HL-60 (cell line): ENCODE data around the gene DIAPH3.
"Not testable (repeated sequence)": the region's sequence is repeated elsewhere in the genome, so short reads cannot be mapped to it uniquely, and the experiment has no call there.

Source experiments
- DNase-seq, 2 experiments: peaks; one replicate each; pipeline ENCODE4 v3.0.0-alpha.2; 2010 to 2020; ENCODE audit warnings: low read depth in 1 of 2, low spot score in 1 of 2
- H3K27ac ChIP-seq: fragments of 250-450 bp; sonication (Bioruptor Pico); replicated peaks from 2 replicates; pipeline ENCODE4 v1.5.1; 2020; ENCODE audit warnings: mild to moderate bottlenecking, moderate library complexity
- H3K27me3 ChIP-seq: fragments of 250-450 bp; sonication (Bioruptor Pico); 2 replicates; pipeline ENCODE4 v1.5.1; 2021; ENCODE audit warnings: mild to moderate bottlenecking, moderate library complexity; ENCODE audit not compliant: insufficient read depth, poor library complexity, severe bottlenecking
- H3K4me3 ChIP-seq: replicated peaks from 2 replicates; pipeline ENCODE4 v1.5.1; 2011; ENCODE audit warnings: mild to moderate bottlenecking, control low read depth, low read length; ENCODE audit not compliant: insufficient read depth
- GABPA ChIP-seq: IDR thresholded peaks from 2 replicates; pipeline ENCODE4 v1.6.1; 2012; ENCODE audit warnings: low read depth
- POLR2AphosphoS5 ChIP-seq: IDR thresholded peaks from 2 replicates; pipeline ENCODE4 v1.6.1; 2012; ENCODE audit warnings: low read depth
- SPI1 ChIP-seq: IDR thresholded peaks from 2 replicates; pipeline ENCODE4 v1.6.1; 2012; ENCODE audit warnings: low read depth, mild to moderate bottlenecking, borderline replicate concordance
- TF ChIP-seq, protein P1 (sequence below): IDR thresholded peaks from 2 replicates; pipeline ENCODE4 v1.6.1; 2012; ENCODE audit warnings: low read depth; ENCODE audit not compliant: insufficient replicate concordance
- TF ChIP-seq, protein P2 (sequence below): IDR thresholded peaks from one replicate; pipeline ENCODE4 v1.5.1; 2011; ENCODE audit warnings: low read length, control low read depth, inconsistent platforms; ENCODE audit not compliant: insufficient read depth

DIAPH3 gene

DNA sequence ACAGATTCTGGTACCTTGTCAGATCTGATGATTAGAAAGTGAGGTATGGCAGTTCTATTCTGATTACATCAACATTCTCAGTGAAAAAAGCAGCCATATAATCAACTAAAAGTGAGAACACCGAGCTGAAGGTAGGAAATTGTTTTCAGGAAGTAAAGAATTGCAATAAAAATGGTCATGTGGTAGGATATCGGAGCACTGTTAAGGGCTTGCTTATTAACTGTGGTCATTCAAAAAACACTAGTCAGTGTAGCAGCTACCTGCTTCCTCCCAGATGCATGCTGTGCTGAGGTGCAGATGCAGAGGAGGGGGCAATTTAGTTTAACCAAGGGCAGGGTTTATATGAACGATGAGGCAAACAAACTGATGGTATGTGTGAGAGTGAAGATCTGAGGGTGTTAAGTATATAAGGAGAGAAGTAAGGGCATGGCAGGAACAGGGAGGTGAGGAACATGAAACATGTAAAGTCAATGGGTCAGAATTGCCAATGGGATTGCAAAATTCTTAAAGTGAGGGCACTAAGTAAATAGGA, 111.9 kb downstream of the DIAPH3 start:
- Histone ChIP-seq H3K27me3 (no peaks in the 10 kb centered on the region), H3K4me3 (no peak overlapping the region), H3K27ac (no peak overlapping the region; the same call in 1 of the 2 replicates)
- TF ChIP-seq GABPA (no peak), SPI1 (no peak), POLR2AphosphoS5 (no peak)
- TF ChIP-seq, protein P1, sequence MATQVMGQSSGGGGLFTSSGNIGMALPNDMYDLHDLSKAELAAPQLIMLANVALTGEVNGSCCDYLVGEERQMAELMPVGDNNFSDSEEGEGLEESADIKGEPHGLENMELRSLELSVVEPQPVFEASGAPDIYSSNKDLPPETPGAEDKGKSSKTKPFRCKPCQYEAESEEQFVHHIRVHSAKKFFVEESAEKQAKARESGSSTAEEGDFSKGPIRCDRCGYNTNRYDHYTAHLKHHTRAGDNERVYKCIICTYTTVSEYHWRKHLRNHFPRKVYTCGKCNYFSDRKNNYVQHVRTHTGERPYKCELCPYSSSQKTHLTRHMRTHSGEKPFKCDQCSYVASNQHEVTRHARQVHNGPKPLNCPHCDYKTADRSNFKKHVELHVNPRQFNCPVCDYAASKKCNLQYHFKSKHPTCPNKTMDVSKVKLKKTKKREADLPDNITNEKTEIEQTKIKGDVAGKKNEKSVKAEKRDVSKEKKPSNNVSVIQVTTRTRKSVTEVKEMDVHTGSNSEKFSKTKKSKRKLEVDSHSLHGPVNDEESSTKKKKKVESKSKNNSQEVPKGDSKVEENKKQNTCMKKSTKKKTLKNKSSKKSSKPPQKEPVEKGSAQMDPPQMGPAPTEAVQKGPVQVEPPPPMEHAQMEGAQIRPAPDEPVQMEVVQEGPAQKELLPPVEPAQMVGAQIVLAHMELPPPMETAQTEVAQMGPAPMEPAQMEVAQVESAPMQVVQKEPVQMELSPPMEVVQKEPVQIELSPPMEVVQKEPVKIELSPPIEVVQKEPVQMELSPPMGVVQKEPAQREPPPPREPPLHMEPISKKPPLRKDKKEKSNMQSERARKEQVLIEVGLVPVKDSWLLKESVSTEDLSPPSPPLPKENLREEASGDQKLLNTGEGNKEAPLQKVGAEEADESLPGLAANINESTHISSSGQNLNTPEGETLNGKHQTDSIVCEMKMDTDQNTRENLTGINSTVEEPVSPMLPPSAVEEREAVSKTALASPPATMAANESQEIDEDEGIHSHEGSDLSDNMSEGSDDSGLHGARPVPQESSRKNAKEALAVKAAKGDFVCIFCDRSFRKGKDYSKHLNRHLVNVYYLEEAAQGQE, result no peak
- TF ChIP-seq, protein P2, sequence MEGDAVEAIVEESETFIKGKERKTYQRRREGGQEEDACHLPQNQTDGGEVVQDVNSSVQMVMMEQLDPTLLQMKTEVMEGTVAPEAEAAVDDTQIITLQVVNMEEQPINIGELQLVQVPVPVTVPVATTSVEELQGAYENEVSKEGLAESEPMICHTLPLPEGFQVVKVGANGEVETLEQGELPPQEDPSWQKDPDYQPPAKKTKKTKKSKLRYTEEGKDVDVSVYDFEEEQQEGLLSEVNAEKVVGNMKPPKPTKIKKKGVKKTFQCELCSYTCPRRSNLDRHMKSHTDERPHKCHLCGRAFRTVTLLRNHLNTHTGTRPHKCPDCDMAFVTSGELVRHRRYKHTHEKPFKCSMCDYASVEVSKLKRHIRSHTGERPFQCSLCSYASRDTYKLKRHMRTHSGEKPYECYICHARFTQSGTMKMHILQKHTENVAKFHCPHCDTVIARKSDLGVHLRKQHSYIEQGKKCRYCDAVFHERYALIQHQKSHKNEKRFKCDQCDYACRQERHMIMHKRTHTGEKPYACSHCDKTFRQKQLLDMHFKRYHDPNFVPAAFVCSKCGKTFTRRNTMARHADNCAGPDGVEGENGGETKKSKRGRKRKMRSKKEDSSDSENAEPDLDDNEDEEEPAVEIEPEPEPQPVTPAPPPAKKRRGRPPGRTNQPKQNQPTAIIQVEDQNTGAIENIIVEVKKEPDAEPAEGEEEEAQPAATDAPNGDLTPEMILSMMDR, result no peak
- DNase-seq, result no peak

DNA sequence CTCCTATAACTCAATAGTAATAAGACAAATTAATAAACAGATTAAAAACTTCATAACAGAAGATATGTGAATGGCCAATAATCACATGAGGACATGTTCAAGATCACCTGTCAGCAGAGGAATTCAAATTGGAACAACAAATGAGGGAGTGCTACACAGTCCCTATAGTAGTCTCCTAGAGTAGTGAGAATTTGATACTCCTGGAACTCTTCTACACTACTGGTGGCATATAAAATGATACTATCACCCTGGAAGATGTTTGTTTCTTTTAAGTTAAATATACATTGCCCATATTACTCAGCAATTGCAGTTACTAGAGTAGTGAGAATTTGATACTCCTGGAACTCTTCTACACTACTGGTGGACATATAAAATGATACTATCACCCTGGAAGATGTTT, 115.4 kb downstream of the DIAPH3 start:
- H3K27me3 ChIP-seq, H3K27ac ChIP-seq, H3K4me3 ChIP-seq, DNase-seq: not testable (repeated sequence)

DNA sequence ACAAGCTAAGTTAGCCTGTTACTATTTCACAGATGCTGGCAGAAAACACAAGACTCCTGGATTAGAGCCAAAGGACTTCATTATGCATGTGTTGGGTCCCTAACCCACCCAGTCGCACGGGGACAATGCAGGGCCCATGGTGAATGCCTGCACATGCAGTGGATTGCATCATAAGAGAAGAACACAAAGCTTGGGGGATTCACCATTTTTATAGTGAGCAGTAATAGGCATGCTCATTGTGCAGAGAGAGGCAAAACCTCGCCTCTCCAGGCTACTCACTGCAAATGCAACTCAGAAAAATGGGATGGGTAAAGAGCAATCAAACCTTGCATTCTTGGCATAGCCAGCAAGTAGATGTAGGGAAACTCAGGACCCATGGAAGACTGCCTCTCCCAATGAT, 115.8 kb downstream of the DIAPH3 start:
- no peaks in the 10 kb centered on the region for H3K27me3 ChIP-seq
- TF ChIP-seq, protein P2, result no peak
- TF ChIP-seq, protein P1, result no peak
- no peak for TF ChIP-seq POLR2AphosphoS5
- TF ChIP-seq GABPA, result no peak
- TF ChIP-seq SPI1, result no peak
- no peak overlapping the region for H3K27ac ChIP-seq
- no peak for DNase-seq
- H3K4me3 ChIP-seq, result no peak overlapping the region

DNA sequence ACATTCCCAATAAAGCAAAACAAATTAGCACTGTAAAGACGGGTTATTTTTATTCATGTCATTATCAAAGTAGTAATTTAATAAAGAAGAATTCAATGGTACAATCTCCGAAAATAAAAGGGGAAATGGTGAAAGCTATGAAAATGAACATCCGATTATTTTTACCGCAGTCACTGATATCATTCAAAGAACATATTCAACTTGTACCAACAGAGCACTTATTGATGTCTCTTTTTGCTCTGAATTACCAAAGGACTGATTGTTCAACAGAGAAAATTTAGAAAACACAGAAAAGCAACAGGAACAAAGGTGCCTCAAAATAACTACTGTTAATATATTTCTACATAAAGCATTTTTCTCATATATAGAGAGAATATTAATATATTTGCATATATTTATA, 119.4 kb downstream of the DIAPH3 start:
- no peak for DNase-seq
- no peak overlapping the region for H3K27ac ChIP-seq
- no peak overlapping the region for H3K4me3 ChIP-seq
- TF ChIP-seq SPI1, result no peak
- TF ChIP-seq, protein P1, result no peak
- no peak for TF ChIP-seq POLR2AphosphoS5
- TF ChIP-seq, protein P2, result no peak
- TF ChIP-seq GABPA, result no peak
- no peaks in the 10 kb centered on the region for H3K27me3 ChIP-seq
